HepG2 (cell line): ENCODE results near the gene STK32C. TPM values are rescaled to one million over a fixed set of nuclear protein-coding genes. Genes with fewer than 3 reads are reported as not detected.

Experiments
- FOSL2 ChIP-seq: sonication (generic); formaldehyde crosslinking; IDR thresholded peaks from 2 replicates; pipeline ENCODE4 v1.4.0; 2020; ENCODE audit warnings: missing genetic modification reagents
- GATAD2A ChIP-seq: IDR thresholded peaks from 2 replicates; pipeline ENCODE4 v1.6.1; 2016
- HHEX ChIP-seq: IDR thresholded peaks from 2 replicates; pipeline ENCODE4 v1.6.1; 2016; ENCODE audit warnings: control low read depth
- KDM2A ChIP-seq: sonication (generic); formaldehyde crosslinking; IDR thresholded peaks from 2 replicates; pipeline ENCODE4 v1.4.0; 2020; ENCODE audit warnings: low read depth, missing genetic modification reagents, borderline replicate concordance
- PREB ChIP-seq: sonication (generic); formaldehyde crosslinking; IDR thresholded peaks from 2 replicates; pipeline ENCODE4 v1.4.0; 2020; ENCODE audit warnings: missing genetic modification reagents
- TEAD3 ChIP-seq: optimal IDR thresholded peaks from 2 replicates; pipeline ENCODE3; 2016; ENCODE audit warnings: borderline replicate concordance
- ZBTB7A ChIP-seq: sonication (generic); formaldehyde crosslinking; IDR thresholded peaks from 2 replicates; pipeline ENCODE4 v1.8.0; 2022; ENCODE audit warnings: mild to moderate bottlenecking, missing genetic modification reagents
- ZBTB7B ChIP-seq: sonication (generic); formaldehyde crosslinking; IDR thresholded peaks from 2 replicates; pipeline ENCODE4 v1.4.0; 2020; ENCODE audit warnings: missing genetic modification reagents
- ZNF547 ChIP-seq: sonication (generic); formaldehyde crosslinking; IDR thresholded peaks from 2 replicates; pipeline ENCODE4 v1.5.1; 2020; ENCODE audit warnings: mild to moderate bottlenecking, missing genetic modification reagents
- ZNF687 ChIP-seq: sonication (generic); formaldehyde crosslinking; IDR thresholded peaks from 2 replicates; pipeline ENCODE4 v1.5.1; 2020; ENCODE audit warnings: mild to moderate bottlenecking, missing genetic modification reagents, moderate library complexity
- ZSCAN9 ChIP-seq: IDR thresholded peaks from 2 replicates; pipeline ENCODE4 v1.6.1; 2016; ENCODE audit warnings: borderline replicate concordance
- polyA plus RNA-seq, 8 experiments: library from polyadenylated mRNA; depleted of rRNA in 3 of 8; stranded (reverse) in 7 of 8; unstranded in 1 of 8; fragments of >200 nt; fragmentation: Illumina TruSeq in 4 of 8; extraction: Trizol in 4 of 8; gene quantifications; 2 replicates each; pipeline versions ENCODE4 v1.2.1 to v1.2.3, GENCODE V29; 2011 to 2016; ENCODE audit warnings: low read depth in 4 of 8, missing spikeins in 1 of 8, mixed read lengths in 1 of 8; ENCODE audit not compliant: insufficient read depth in 1 of 8
- total RNA-seq, 5 experiments: library from RNA; depleted of rRNA; stranded (reverse); fragments of >200 nt; fragmentation: Illumina TruSeq; extraction: Trizol; gene quantifications; 2 replicates each; pipeline ENCODE4 v1.2.3, GENCODE V29; 2016; ENCODE audit warnings: low read depth in 1 of 5
- TF ChIP-seq, protein P1 (sequence below): sonication (generic); formaldehyde crosslinking; IDR thresholded peaks from 2 replicates; pipeline ENCODE4 v1.8.0; 2022; ENCODE audit warnings: mild to moderate bottlenecking, missing genetic modification reagents; ENCODE audit not compliant: insufficient replicate concordance

STK32C gene
- total and polyA plus RNA-seq, 2 of the 13 experiments (the other 11 are each of a cell fraction or from before 2014, with no cell fraction given) = 10.9 to 19.4 TPM

GRCh38 chr10:132179551-132180392, 128.0 kb downstream of the STK32C start (continued):
- no peak for TF ChIP-seq ZSCAN9 (CRISPR knock-in tag)
- peak; percentile 33; the same call in 1 of the 2 replicates for TF ChIP-seq GATAD2A (CRISPR knock-in tag)
- TF ChIP-seq ZBTB7B (CRISPR knock-in tag) = peak; percentile 53; the same call in 1 of the 2 replicates
- no peak for TF ChIP-seq ZNF547 (CRISPR knock-in tag)
- no peak for TF ChIP-seq KDM2A (CRISPR knock-in tag)
- TF ChIP-seq PREB (CRISPR knock-in tag) = no peak
- TF ChIP-seq, protein P1, sequence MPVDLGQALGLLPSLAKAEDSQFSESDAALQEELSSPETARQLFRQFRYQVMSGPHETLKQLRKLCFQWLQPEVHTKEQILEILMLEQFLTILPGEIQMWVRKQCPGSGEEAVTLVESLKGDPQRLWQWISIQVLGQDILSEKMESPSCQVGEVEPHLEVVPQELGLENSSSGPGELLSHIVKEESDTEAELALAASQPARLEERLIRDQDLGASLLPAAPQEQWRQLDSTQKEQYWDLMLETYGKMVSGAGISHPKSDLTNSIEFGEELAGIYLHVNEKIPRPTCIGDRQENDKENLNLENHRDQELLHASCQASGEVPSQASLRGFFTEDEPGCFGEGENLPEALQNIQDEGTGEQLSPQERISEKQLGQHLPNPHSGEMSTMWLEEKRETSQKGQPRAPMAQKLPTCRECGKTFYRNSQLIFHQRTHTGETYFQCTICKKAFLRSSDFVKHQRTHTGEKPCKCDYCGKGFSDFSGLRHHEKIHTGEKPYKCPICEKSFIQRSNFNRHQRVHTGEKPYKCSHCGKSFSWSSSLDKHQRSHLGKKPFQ (CRISPR knock-in tag) = no peak
- TF ChIP-seq TEAD3 = peak; percentile 45
- peak; percentile 84 for TF ChIP-seq FOSL2 (CRISPR knock-in tag)
- peak; percentile 38 for TF ChIP-seq ZNF687 (CRISPR knock-in tag)
- 0 out of 2 replicates have a peak, but pooled peaks have one; percentile 25 for TF ChIP-seq ZBTB7A
- no peak for TF ChIP-seq HHEX
